HUES6 (cell line): ENCODE results near the gene NACAD.
A peak's percentile ranks its signal among the peaks of the same experiment; 100 is the strongest.

Experiments
- H3K27ac ChIP-seq: 2 replicates; pipeline ENCODE4 v1.7.0; 2013; ENCODE audit warnings: low read depth, mild to moderate bottlenecking, low read length, inconsistent platforms
- H3K27me3 ChIP-seq: 2 replicates; pipeline ENCODE4 v1.6.1; 2013; ENCODE audit warnings: low read length; ENCODE audit not compliant: control insufficient read depth, insufficient read depth
- H3K36me3 ChIP-seq: 2 replicates; pipeline ENCODE4 v1.6.1; 2013; ENCODE audit warnings: low read length; ENCODE audit not compliant: control insufficient read depth, insufficient read depth
- H3K4me1 ChIP-seq: 2 replicates; pipeline ENCODE4 v1.6.1; 2013; ENCODE audit warnings: low read length; ENCODE audit not compliant: control insufficient read depth, insufficient read depth
- H3K4me3 ChIP-seq: 2 replicates; pipeline ENCODE4 v1.5.1; 2013; ENCODE audit warnings: low read depth, low read length
- H3K9ac ChIP-seq: one replicate; pipeline ENCODE4 v1.6.1; 2013; ENCODE audit warnings: mild to moderate bottlenecking, low read length
- H3K9me3 ChIP-seq: 2 replicates; pipeline ENCODE4 v1.6.1; 2013; ENCODE audit warnings: low read depth, low read length; ENCODE audit not compliant: control insufficient read depth, insufficient read depth

NACAD gene

GRCh38 chr7:45101748-45102147, 13.0 kb upstream of the NACAD start:
- Histone ChIP-seq H3K27me3 (no peaks in the 10 kb centered on the region), H3K9me3 (no peaks in the 10 kb centered on the region), H3K9ac (no peak overlapping the region), H3K4me1 (no peaks in the 10 kb centered on the region), H3K4me3 (no peak overlapping the region), H3K36me3 (peaks cover 81% of the 10 kb centered on the region), H3K27ac (no peak overlapping the region)

- Histone ChIP-seq H3K9ac (no peak overlapping the region), H3K4me1 (no peaks in the 10 kb centered on the region), H3K27me3 (no peaks in the 10 kb centered on the region), H3K4me3 (no peak overlapping the region), H3K36me3 (peaks cover 73% of the 10 kb centered on the region), H3K9me3 (no peaks in the 10 kb centered on the region), H3K27ac (no peak overlapping the region)
Measured at GRCh38 chr7:45100761-45101480, 12.2 kb upstream of the NACAD start.

- Histone ChIP-seq H3K27me3 (no peaks in the 10 kb centered on the region), H3K36me3 (peaks cover 65% of the 10 kb centered on the region), H3K9me3 (no peaks in the 10 kb centered on the region), H3K4me1 (no peaks in the 10 kb centered on the region), H3K9ac (no peak overlapping the region), H3K27ac (no peak overlapping the region), H3K4me3 (no peak overlapping the region)
Measured at GRCh38 chr7:45099891-45100760, 11.4 kb upstream of the NACAD start.

GRCh38 chr7:45098983-45099839, 10.4 kb upstream of the NACAD start:
- Histone ChIP-seq H3K4me3 (no peak overlapping the region), H3K4me1 (no peaks in the 10 kb centered on the region), H3K27me3 (no peaks in the 10 kb centered on the region), H3K9me3 (no peaks in the 10 kb centered on the region), H3K9ac (no peak overlapping the region), H3K27ac (no peak overlapping the region), H3K36me3 (peaks cover 56% of the 10 kb centered on the region)

GRCh38 chr7:45092931-45093235, 4.1 kb upstream of the NACAD start:
- peaks cover 13% of the 10 kb centered on the region for H3K27me3 ChIP-seq
- no peak overlapping the region for H3K4me3 ChIP-seq
- no peak overlapping the region for H3K9ac ChIP-seq
- no peaks in the 10 kb centered on the region for H3K36me3 ChIP-seq
- peaks cover 16% of the 10 kb centered on the region for H3K4me1 ChIP-seq
- H3K9me3 ChIP-seq, result no peaks in the 10 kb centered on the region
- H3K27ac ChIP-seq, result no peak overlapping the region

- Histone ChIP-seq H3K4me1 (peaks cover 16% of the 10 kb centered on the region), H3K27me3 (peaks cover 14% of the 10 kb centered on the region), H3K4me3 (0 out of 2 replicates have a peak overlapping the region, but pooled peaks have one; percentile 21), H3K9me3 (no peaks in the 10 kb centered on the region), H3K9ac (no peak overlapping the region), H3K27ac (no peak overlapping the region; the same call in 1 of the 2 replicates), H3K36me3 (no peaks in the 10 kb centered on the region)
Measured at GRCh38 chr7:45092100-45092930, 3.5 kb upstream of the NACAD start.

GRCh38 chr7:45089341-45089891, 647 bp upstream of the NACAD start:
- no peak overlapping the region for H3K9ac ChIP-seq
- no peaks in the 10 kb centered on the region for H3K36me3 ChIP-seq
- peaks cover 16% of the 10 kb centered on the region for H3K4me1 ChIP-seq
- H3K4me3 ChIP-seq, result peak overlapping the region; percentile 75
- no peak overlapping the region for H3K27ac ChIP-seq
- H3K9me3 ChIP-seq, result no peaks in the 10 kb centered on the region
- H3K27me3 ChIP-seq, result peaks cover 14% of the 10 kb centered on the region

- H3K27me3 ChIP-seq, result peaks cover 14% of the 10 kb centered on the region
- no peaks in the 10 kb centered on the region for H3K36me3 ChIP-seq
- H3K27ac ChIP-seq, result no peak overlapping the region
- H3K4me1 ChIP-seq, result peaks cover 16% of the 10 kb centered on the region
- H3K9ac ChIP-seq, result no peak overlapping the region
- H3K4me3 ChIP-seq, result peak overlapping the region; percentile 75
- H3K9me3 ChIP-seq, result no peaks in the 10 kb centered on the region
Measured at GRCh38 chr7:45088146-45088701, 545 bp downstream of the NACAD start.

GRCh38 chr7:45087301-45088145, 1.2 kb downstream of the NACAD start:
- no peaks in the 10 kb centered on the region for H3K36me3 ChIP-seq
- H3K4me3 ChIP-seq, result peak overlapping the region; percentile 75
- H3K4me1 ChIP-seq, result peaks cover 9% of the 10 kb centered on the region
- no peak overlapping the region for H3K9ac ChIP-seq
- H3K27ac ChIP-seq, result no peak overlapping the region
- peaks cover 14% of the 10 kb centered on the region for H3K27me3 ChIP-seq
- H3K9me3 ChIP-seq, result no peaks in the 10 kb centered on the region
